ENCODE results near the gene EIF4E1B. TPM values are rescaled to one million over a fixed set of nuclear protein-coding genes. Genes with fewer than 3 reads are reported as not detected.

EIF4E1B gene
- total RNA-seq, 4 donors from 2014 or later: not detected

DNA sequence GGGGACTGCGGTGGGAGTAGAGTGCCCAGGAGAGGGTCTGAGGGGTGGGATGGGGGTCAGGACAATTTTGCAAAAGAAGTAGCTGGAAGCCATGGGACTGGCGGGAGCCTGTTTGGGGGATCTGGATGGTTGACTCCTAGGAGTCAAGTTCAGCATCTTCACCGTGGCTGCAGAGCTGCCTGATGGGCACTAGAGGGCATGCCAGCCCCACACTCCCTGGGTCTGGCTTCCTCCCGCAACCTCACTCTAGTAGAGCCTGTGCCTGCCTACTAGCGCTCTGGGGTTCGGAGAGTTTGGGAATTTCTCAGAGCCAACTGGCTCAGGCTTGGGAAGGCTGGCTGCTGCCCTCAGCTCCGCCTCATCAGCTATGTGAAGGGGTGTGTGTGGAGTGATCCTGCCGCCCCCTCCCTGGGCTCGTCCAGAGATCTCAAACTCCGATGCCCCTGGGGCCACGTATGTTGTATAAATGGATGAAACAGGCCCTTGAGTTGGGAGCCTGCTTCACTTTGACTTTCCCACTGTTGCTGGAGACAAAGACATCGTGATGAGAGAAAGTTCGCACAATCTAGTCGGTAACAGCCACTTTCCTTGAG, 27.6 kb downstream of the EIF4E1B start:
- WGBS, 2 donors: 54 to 57% methylated on average over 14 of the region's 14 CpGs
- TF ChIP-seq POLR2A (IDR thresholded peaks at IDR 0.05): no peak
- TF ChIP-seq, protein P1, sequence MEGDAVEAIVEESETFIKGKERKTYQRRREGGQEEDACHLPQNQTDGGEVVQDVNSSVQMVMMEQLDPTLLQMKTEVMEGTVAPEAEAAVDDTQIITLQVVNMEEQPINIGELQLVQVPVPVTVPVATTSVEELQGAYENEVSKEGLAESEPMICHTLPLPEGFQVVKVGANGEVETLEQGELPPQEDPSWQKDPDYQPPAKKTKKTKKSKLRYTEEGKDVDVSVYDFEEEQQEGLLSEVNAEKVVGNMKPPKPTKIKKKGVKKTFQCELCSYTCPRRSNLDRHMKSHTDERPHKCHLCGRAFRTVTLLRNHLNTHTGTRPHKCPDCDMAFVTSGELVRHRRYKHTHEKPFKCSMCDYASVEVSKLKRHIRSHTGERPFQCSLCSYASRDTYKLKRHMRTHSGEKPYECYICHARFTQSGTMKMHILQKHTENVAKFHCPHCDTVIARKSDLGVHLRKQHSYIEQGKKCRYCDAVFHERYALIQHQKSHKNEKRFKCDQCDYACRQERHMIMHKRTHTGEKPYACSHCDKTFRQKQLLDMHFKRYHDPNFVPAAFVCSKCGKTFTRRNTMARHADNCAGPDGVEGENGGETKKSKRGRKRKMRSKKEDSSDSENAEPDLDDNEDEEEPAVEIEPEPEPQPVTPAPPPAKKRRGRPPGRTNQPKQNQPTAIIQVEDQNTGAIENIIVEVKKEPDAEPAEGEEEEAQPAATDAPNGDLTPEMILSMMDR (IDR thresholded peaks at IDR 0.05): peak; percentile 69 to 83 (median 77)
- Histone ChIP-seq H3K9me3 (no peaks in the 10 kb centered on the region), H3K4me1 (peaks cover 0 to 29% (median 17%) of the 10 kb centered on the region in 4 donors), H3K4me3 (no peak overlapping the region), H3K36me3 (peaks cover 0 to 48% (median 0%) of the 10 kb centered on the region in 3 donors), H3K27me3 (peaks cover 0 to 7% of the 10 kb centered on the region in 2 donors), H3K27ac (no peak overlapping the region)
- DNase-seq (ENCODE audit: low spot score in 2 of 2): peak; percentile 53 to 78

DNA sequence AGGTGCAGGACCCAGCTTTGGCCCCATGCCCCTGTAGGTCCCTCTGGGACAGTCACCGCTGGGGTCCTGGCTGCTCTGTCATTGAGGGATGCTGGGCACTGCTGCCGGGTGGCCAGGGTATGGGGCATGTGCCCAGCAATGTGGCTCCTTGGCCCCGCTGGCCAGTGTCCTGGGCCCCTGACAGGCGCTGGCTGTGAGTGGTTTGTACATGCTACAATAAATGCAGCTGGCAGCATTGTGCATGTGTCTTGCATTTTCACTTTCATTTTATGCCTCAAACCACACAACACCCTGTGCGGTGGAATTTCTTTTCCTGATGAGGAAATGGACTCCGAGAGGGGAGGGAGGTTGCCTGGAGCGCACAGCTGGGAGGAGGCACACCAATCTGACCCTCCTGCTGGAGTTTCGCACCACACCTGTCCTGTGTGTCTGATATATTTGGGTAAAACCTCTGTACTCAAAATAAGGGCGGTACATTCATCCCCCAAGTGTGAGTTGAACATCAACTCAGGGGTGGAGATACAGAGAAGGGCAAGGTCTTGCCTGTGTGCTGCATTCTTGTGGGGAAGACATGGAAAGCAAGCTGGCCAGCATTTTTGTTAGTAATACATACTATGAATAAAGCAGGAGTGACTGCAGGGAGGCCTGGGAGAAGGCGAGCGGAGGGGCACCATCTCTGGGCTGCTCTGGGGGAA, 28.5 kb downstream of the EIF4E1B start:
- peaks cover 0 to 39% (median 0%) of the 10 kb centered on the region in 3 donors for H3K36me3 ChIP-seq
- peak overlapping the region in 1 of 4 donors; percentile 8 for H3K27ac ChIP-seq
- TF ChIP-seq POLR2A (IDR thresholded peaks at IDR 0.05) (no peak), EP300 (IDR thresholded peaks at IDR 0.05) (no peak)
- TF ChIP-seq, protein P1 (IDR thresholded peaks at IDR 0.05): no peak
- no peaks in the 10 kb centered on the region for H3K9me3 ChIP-seq
- peak in 1 of 2 donors; percentile 20 for DNase-seq (ENCODE audit: low spot score in 2 of 2)
- peak overlapping the region in 2 of 4 donors; percentile 21 to 29 for H3K4me3 ChIP-seq
- peaks cover 0 to 29% (median 17%) of the 10 kb centered on the region in 4 donors for H3K4me1 ChIP-seq
- WGBS, 2 donors: 48 to 55% methylated on average over 11 of the region's 11 CpGs
- peaks cover 0 to 15% of the 10 kb centered on the region in 2 donors for H3K27me3 ChIP-seq

DNA sequence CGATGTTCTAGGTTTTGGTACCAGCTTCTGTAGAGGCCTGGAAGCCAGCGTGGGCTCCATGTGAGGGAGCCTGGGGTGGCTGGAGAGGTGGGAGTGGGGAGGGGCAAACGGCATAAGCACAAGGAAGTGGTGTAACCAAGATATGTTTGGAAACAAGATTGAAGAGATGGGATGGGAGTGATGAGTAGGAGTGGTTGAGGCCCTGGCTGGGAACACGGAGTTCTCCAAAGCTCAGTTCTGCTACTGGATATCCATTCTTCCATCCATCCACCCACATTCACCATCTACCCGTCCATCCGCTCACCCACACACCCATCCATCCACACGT, 29.0 kb downstream of the EIF4E1B start:
- peaks cover 0 to 34% (median 0%) of the 10 kb centered on the region in 3 donors for H3K36me3 ChIP-seq
- DNase-seq (ENCODE audit: low spot score in 2 of 2): no peak
- H3K9me3 ChIP-seq: no peaks in the 10 kb centered on the region
- peaks cover 0 to 19% of the 10 kb centered on the region in 2 donors for H3K27me3 ChIP-seq
- no peak for TF ChIP-seq EP300 (IDR thresholded peaks at IDR 0.05)
- H3K4me3 ChIP-seq: no peak overlapping the region
- H3K4me1 ChIP-seq: peaks cover 0 to 29% (median 17%) of the 10 kb centered on the region in 4 donors
- WGBS, 2 donors: 65 to 69% methylated on average over 7 of the region's 7 CpGs
- H3K27ac ChIP-seq: peak overlapping the region in 1 of 4 donors; percentile 8

DNA sequence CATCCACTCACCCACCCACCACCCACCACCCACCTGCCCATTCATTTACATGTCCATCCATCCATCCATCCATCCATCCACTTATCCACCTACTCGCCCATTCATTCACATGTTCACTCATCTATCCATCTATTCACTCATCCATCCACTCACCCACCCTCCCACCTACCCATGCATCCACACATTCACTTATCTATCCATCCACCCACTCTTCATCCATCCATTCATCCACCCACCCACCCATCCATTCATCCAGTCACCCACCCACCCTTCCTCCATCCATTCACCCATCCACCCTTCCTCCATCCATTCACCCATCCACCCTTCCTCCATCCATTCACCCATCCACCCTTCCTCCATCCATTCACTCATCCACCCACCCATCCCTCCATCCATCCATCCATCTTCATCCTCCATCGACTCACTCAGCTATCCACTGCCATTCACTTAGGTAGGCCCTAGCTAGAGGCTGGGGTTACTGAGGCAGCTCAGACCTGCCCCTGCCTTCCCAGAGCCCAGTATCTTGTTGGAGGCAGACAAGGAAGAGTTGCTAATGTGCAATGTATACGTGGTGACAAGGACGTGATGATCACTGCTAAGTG, 29.5 kb downstream of the EIF4E1B start:
- 78 to 84% methylated on average over 4 of the region's 4 CpGs for WGBS, 2 donors
- no peak overlapping the region for H3K27ac ChIP-seq
- no peaks in the 10 kb centered on the region for H3K9me3 ChIP-seq
- peaks cover 0 to 29% (median 17%) of the 10 kb centered on the region in 4 donors for H3K4me1 ChIP-seq
- H3K4me3 ChIP-seq: no peak overlapping the region
- TF ChIP-seq POLR2A (IDR thresholded peaks at IDR 0.05) (no peak), EP300 (IDR thresholded peaks at IDR 0.05) (no peak)
- TF ChIP-seq, protein P1 (IDR thresholded peaks at IDR 0.05): no peak
- H3K27me3 ChIP-seq: peaks cover 0 to 24% of the 10 kb centered on the region in 2 donors
- peaks cover 0 to 29% (median 0%) of the 10 kb centered on the region in 3 donors for H3K36me3 ChIP-seq
- DNase-seq (ENCODE audit: low spot score in 2 of 2): no peak

DNA sequence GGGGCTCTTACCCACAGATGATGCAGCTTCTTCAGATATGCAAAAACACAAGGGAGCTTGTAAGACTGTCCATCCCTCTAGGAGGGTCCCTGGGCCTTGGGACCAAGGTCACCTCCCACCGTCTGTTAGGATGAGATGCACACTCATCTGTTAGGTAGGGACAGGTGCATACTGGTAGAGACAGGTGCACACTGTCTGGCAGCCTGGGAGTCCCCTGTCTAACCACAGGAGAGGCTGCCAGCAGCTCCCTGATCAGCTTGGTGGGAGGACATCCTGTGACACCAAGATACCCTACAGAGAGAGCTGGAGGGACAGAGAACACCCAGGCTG, 30.0 kb downstream of the EIF4E1B start:
- Histone ChIP-seq H3K9me3 (no peaks in the 10 kb centered on the region), H3K4me1 (peaks cover 0 to 29% (median 17%) of the 10 kb centered on the region in 4 donors), H3K27me3 (peaks cover 0 to 30% of the 10 kb centered on the region in 2 donors), H3K36me3 (peaks cover 0 to 24% (median 0%) of the 10 kb centered on the region in 3 donors), H3K4me3 (no peak overlapping the region), H3K27ac (no peak overlapping the region)
- 20% methylated on average over 1 of the region's 1 CpG; no CpG with 5 or more reads in 1 of the 2 donors for WGBS, 2 donors
- no peak for DNase-seq (ENCODE audit: low spot score in 2 of 2)
- TF ChIP-seq, protein P1 (IDR thresholded peaks at IDR 0.05): no peak
- TF ChIP-seq EP300 (IDR thresholded peaks at IDR 0.05) (no peak), POLR2A (IDR thresholded peaks at IDR 0.05) (no peak)

Data from tibial nerve (tissue), 4 donors.